Measurements from ENCODE around the gene ZNF862. TPM values are rescaled to one million over a fixed set of nuclear protein-coding genes. Genes with fewer than 3 reads are reported as not detected.

The ZNF862 gene
- total and polyA plus RNA-seq, 9 donors: 11.4 to 29.8 (median 22.7) TPM

- Histone ChIP-seq H3K27ac (no peak overlapping the region), H3K27me3 (no peaks in the 10 kb centered on the region), H3K4me1 (ENCODE audit: insufficient read depth) (no peaks in the 10 kb centered on the region), H3K9me3 (no peaks in the 10 kb centered on the region), H3K36me3 (no peaks in the 10 kb centered on the region), H3K4me3 (no peak overlapping the region)
- 78 to 87% (median 84%) methylated on average over 5 to 12 of the region's 12 CpGs for whole genome bisulfite sequencing, 3 donors
- TF ChIP-seq POLR2A (IDR thresholded peaks at IDR 0.05) (no peak), CTCF (IDR thresholded peaks at IDR 0.05) (no peak), EP300 (IDR thresholded peaks at IDR 0.05) (no peak)
- intact Hi-C loops (cut with DNase I): no loop called here
- no peak for DNase-seq
These were observed 23.1 kb upstream of the ZNF862 start for GRCh38 chr7:149815121-149815520.

DNA sequence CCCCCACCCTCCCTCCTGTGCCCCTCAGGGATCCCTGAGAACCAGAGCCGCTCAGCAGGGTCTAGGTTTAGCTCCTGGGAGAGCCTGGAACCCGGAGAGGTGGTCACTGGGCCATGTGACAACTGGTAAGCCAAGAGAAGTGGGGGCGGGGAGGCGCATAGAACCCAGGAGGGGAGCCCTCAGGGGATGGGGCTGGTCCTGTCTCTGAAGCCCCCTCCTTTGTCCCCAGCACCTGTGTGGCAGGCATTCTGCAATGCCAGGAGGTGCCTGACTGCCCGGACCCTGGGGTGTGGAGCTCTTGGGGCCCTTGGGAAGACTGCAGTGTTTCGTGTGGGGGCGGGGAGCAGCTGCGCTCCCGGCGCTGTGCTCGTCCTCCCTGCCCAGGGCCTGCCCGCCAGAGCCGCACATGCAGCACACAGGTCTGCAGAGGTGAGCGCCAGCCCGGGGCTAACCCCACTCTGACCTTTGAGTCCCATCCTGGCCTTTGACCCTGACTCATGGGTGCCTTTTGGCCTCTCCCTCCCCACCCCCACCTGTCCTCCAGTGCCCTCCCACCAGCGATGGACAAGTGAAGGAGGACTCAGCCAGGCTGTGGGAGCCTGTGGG is 22.4 kb upstream of the ZNF862 start:
- H3K27me3 ChIP-seq: no peaks in the 10 kb centered on the region
- H3K36me3 ChIP-seq: no peaks in the 10 kb centered on the region
- intact Hi-C loops (cut with DNase I): no loop called here
- H3K27ac ChIP-seq: no peak overlapping the region
- DNase-seq: no peak
- H3K4me3 ChIP-seq: no peak overlapping the region
- no peaks in the 10 kb centered on the region for H3K9me3 ChIP-seq
- no peaks in the 10 kb centered on the region for H3K4me1 ChIP-seq (ENCODE audit: insufficient read depth)
- TF ChIP-seq POLR2A (IDR thresholded peaks at IDR 0.05) (no peak), EP300 (IDR thresholded peaks at IDR 0.05) (no peak), CTCF (IDR thresholded peaks at IDR 0.05) (no peak)
- 48 to 62% (median 55%) methylated on average over 16 of the region's 16 CpGs for WGBS, 3 donors

GRCh38 chr7:149816267-149816751 is 21.9 kb upstream of the ZNF862 start:
- 72 to 77% (median 76%) methylated on average over 21 of the region's 21 CpGs for WGBS, 3 donors
- H3K4me1 ChIP-seq (ENCODE audit: insufficient read depth): no peaks in the 10 kb centered on the region
- TF ChIP-seq POLR2A (IDR thresholded peaks at IDR 0.05) (no peak), EP300 (IDR thresholded peaks at IDR 0.05) (no peak)
- H3K27ac ChIP-seq: no peak overlapping the region
- no peak overlapping the region for H3K4me3 ChIP-seq
- intact Hi-C loops (cut with DNase I): no loop called here
- H3K9me3 ChIP-seq: no peaks in the 10 kb centered on the region
- H3K36me3 ChIP-seq: no peaks in the 10 kb centered on the region
- no peak for DNase-seq
- no peaks in the 10 kb centered on the region for H3K27me3 ChIP-seq

DNA sequence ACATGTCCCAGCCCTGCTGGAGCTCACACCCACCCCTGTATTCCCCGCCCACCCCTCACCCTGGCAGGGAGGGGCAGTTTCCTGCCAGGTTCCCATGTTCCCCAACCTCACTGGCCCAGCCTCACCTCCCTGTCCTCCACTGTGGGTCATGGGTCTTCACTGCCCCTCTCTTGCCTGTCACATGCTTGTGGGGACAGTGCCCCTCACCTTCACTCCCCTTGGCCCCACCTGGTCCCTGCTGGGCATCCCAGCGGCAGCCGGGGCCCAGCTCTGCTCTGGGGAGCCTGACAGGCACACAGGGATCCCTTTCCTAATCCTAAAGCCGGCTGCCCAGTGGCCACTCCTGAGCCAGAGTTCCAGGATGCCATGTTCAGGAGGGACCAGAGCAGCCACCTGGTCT is 21.4 kb upstream of the ZNF862 start:
- Histone ChIP-seq H3K27me3 (no peaks in the 10 kb centered on the region), H3K27ac (no peak overlapping the region), H3K36me3 (no peaks in the 10 kb centered on the region), H3K4me1 (ENCODE audit: insufficient read depth) (no peaks in the 10 kb centered on the region), H3K9me3 (no peaks in the 10 kb centered on the region), H3K4me3 (no peak overlapping the region)
- WGBS, 3 donors: 61 to 70% (median 69%) methylated on average over 3 to 4 of the region's 4 CpGs
- intact Hi-C loops (cut with DNase I): no loop called here
- DNase-seq: no peak
- TF ChIP-seq EP300 (IDR thresholded peaks at IDR 0.05): no peak
- TF ChIP-seq CTCF (IDR thresholded peaks at IDR 0.05): no peak
- TF ChIP-seq POLR2A (IDR thresholded peaks at IDR 0.05): no peak

- H3K9me3 ChIP-seq: no peaks in the 10 kb centered on the region
- H3K4me3 ChIP-seq: no peak overlapping the region
- TF ChIP-seq POLR2A (IDR thresholded peaks at IDR 0.05) (no peak), CTCF (IDR thresholded peaks at IDR 0.05) (no peak), EP300 (IDR thresholded peaks at IDR 0.05) (no peak)
- no peak for DNase-seq
- intact Hi-C loops (cut with DNase I): no loop called here
- H3K4me1 ChIP-seq (ENCODE audit: insufficient read depth): no peaks in the 10 kb centered on the region
- 61 to 66% (median 63%) methylated on average over 7 to 8 of the region's 8 CpGs for WGBS, 3 donors
- H3K27me3 ChIP-seq: no peaks in the 10 kb centered on the region
- no peak overlapping the region for H3K27ac ChIP-seq
- no peaks in the 10 kb centered on the region for H3K36me3 ChIP-seq
These were observed 20.8 kb upstream of the ZNF862 start for GRCh38 chr7:149817301-149817771.
